HepG2 (cell line): ENCODE measurements around the gene NVL. TPM values are rescaled to one million over a fixed set of nuclear protein-coding genes. Genes with fewer than 3 reads are reported as not detected.
A peak's percentile ranks its signal among the peaks of the same experiment; 100 is the strongest.

ENCODE experiments used
- ARID2 ChIP-seq: sonication (generic); formaldehyde crosslinking; IDR thresholded peaks from 2 replicates; pipeline ENCODE4 v1.8.1; 2022; ENCODE audit warnings: mild to moderate bottlenecking, missing genetic modification reagents, borderline replicate concordance
- BRCA1 ChIP-seq: sonication (generic); formaldehyde crosslinking; IDR thresholded peaks from 2 replicates; pipeline ENCODE4 v1.4.0; 2020; ENCODE audit warnings: missing genetic modification reagents
- FOXP1 ChIP-seq, 2 experiments: fragments of 450-650 bp in 1 of 2; IDR thresholded peaks; 2 replicates each; pipeline ENCODE4 v1.6.1; 2017 to 2018; ENCODE audit warnings: antibody characterized with exemption in 1 of 2
- GFI1 ChIP-seq: sonication (generic); formaldehyde crosslinking; IDR thresholded peaks from 2 replicates; pipeline ENCODE4 v1.5.0; 2020; ENCODE audit warnings: missing genetic modification reagents, mild to moderate bottlenecking, borderline replicate concordance
- MTF2 ChIP-seq: sonication (generic); formaldehyde crosslinking; IDR thresholded peaks from 2 replicates; pipeline ENCODE4 v1.5.0; 2020; ENCODE audit warnings: missing genetic modification reagents, borderline replicate concordance
- POLR2G ChIP-seq: fragments of 200-400 bp; formaldehyde crosslinking; IDR thresholded peaks from 2 replicates; pipeline ENCODE4 v1.6.1; 2018; ENCODE audit warnings: mild to moderate bottlenecking, low read depth, low read length, moderate library complexity
- PRDM15 ChIP-seq: sonication (generic); formaldehyde crosslinking; IDR thresholded peaks from 2 replicates; pipeline ENCODE4 v1.4.0; 2020; ENCODE audit warnings: missing genetic modification reagents
- PRPF4 ChIP-seq: fragments of 200-400 bp; formaldehyde crosslinking; IDR thresholded peaks from 2 replicates; pipeline ENCODE4 v1.6.1; 2016; ENCODE audit warnings: low read length, low read depth; ENCODE audit not compliant: poor library complexity, severe bottlenecking
- YY1 ChIP-seq: IDR thresholded peaks from 2 replicates; pipeline ENCODE4 v1.6.1; 2011; ENCODE audit warnings: low read length, low read depth, moderate library complexity, mild to moderate bottlenecking; ENCODE audit not compliant: insufficient read depth, insufficient replicate concordance
- ZBTB20 ChIP-seq: sonication (generic); formaldehyde crosslinking; IDR thresholded peaks from 2 replicates; pipeline ENCODE4 v1.8.1; 2023; ENCODE audit warnings: missing genetic modification reagents, low read depth, mild to moderate bottlenecking, borderline replicate concordance
- ZBTB49 ChIP-seq: sonication (generic); formaldehyde crosslinking; IDR thresholded peaks from 2 replicates; pipeline ENCODE4 v1.4.0; 2020; ENCODE audit warnings: missing genetic modification reagents, borderline replicate concordance
- ZNF251 ChIP-seq: sonication (generic); formaldehyde crosslinking; IDR thresholded peaks from 2 replicates; pipeline ENCODE4 v1.9.0; 2021; ENCODE audit warnings: mild to moderate bottlenecking, missing genetic modification reagents
- ZNF441 ChIP-seq: sonication (generic); formaldehyde crosslinking; IDR thresholded peaks from 2 replicates; pipeline ENCODE4 v1.7.0; 2021; ENCODE audit warnings: missing genetic modification reagents, borderline replicate concordance
- ZNF574 ChIP-seq: sonication (generic); formaldehyde crosslinking; IDR thresholded peaks from 2 replicates; pipeline ENCODE4 v1.4.0; 2020; ENCODE audit warnings: missing genetic modification reagents
- ZNF589 ChIP-seq: sonication (generic); formaldehyde crosslinking; conservative IDR thresholded peaks from 2 replicates; pipeline ENCODE4 v1.8.0; 2022; ENCODE audit warnings: mild to moderate bottlenecking, moderate library complexity, missing genetic modification reagents
- ZSCAN22 ChIP-seq: sonication (generic); formaldehyde crosslinking; IDR thresholded peaks from 2 replicates; pipeline ENCODE4 v1.4.0; 2020; ENCODE audit warnings: mild to moderate bottlenecking, missing genetic modification reagents
- polyA plus RNA-seq, 8 experiments: library from polyadenylated mRNA; depleted of rRNA in 3 of 8; stranded (reverse) in 7 of 8; unstranded in 1 of 8; fragments of >200 nt; fragmentation: Illumina TruSeq in 4 of 8; extraction: Trizol in 4 of 8; gene quantifications; 2 replicates each; pipeline versions ENCODE4 v1.2.1 to v1.2.3, GENCODE V29; 2011 to 2016; ENCODE audit warnings: low read depth in 4 of 8, missing spikeins in 1 of 8, mixed read lengths in 1 of 8; ENCODE audit not compliant: insufficient read depth in 1 of 8
- total RNA-seq, 5 experiments: library from RNA; depleted of rRNA; stranded (reverse); fragments of >200 nt; fragmentation: Illumina TruSeq; extraction: Trizol; gene quantifications; 2 replicates each; pipeline ENCODE4 v1.2.3, GENCODE V29; 2016; ENCODE audit warnings: low read depth in 1 of 5
- TF ChIP-seq, protein P1 (sequence below): sonication (generic); formaldehyde crosslinking; IDR thresholded peaks from 2 replicates; pipeline ENCODE4 v1.5.0; 2020; ENCODE audit warnings: missing genetic modification reagents

The NVL gene
- total and polyA plus RNA-seq, 2 of the 13 experiments (the other 11 are each of a cell fraction or from before 2014, with no cell fraction given) = 8.3 to 21.0 TPM

GRCh38 chr1:224329842-224330753 is at the start of gene NVL (continued):
- TF ChIP-seq BRCA1 (CRISPR knock-in tag) = no peak
- TF ChIP-seq FOXP1 (IDR thresholded peaks at IDR 0.05) = no peak
- TF ChIP-seq FOXP1 (CRISPR knock-in tag; IDR thresholded peaks at IDR 0.05) = no peak
- no peak for TF ChIP-seq ARID2 (CRISPR knock-in tag)
- TF ChIP-seq GFI1 (CRISPR knock-in tag) = peak; percentile 44; the same call in 1 of the 2 replicates
- TF ChIP-seq ZNF251 (CRISPR knock-in tag) = no peak
- TF ChIP-seq ZNF441 = no peak
- TF ChIP-seq PRPF4 = peak; percentile 76
- no peak; the same call in 1 of the 2 replicates for TF ChIP-seq PRDM15 (CRISPR knock-in tag)
- no peak for TF ChIP-seq ZBTB49
- no peak for TF ChIP-seq ZNF589 (CRISPR knock-in tag)
- TF ChIP-seq, protein P1, sequence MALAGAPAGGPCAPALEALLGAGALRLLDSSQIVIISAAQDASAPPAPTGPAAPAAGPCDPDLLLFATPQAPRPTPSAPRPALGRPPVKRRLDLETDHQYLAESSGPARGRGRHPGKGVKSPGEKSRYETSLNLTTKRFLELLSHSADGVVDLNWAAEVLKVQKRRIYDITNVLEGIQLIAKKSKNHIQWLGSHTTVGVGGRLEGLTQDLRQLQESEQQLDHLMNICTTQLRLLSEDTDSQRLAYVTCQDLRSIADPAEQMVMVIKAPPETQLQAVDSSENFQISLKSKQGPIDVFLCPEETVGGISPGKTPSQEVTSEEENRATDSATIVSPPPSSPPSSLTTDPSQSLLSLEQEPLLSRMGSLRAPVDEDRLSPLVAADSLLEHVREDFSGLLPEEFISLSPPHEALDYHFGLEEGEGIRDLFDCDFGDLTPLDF = peak; percentile 88
- peak; percentile 47 for TF ChIP-seq YY1
- no peak for TF ChIP-seq ZSCAN22 (CRISPR knock-in tag)
- TF ChIP-seq MTF2 = no peak
- peak; percentile 78 for TF ChIP-seq POLR2G
- TF ChIP-seq ZNF574 = peak; percentile 67
- no peak for TF ChIP-seq ZBTB20 (CRISPR knock-in tag)
